HG03175 (cell line): ENCODE measurements around the gene EBI3.
"Not testable (repeated sequence)": the region's sequence is repeated elsewhere in the genome, so short reads cannot be mapped to it uniquely, and the experiment has no call there.

Experiments
- ATAC-seq: cut with Tn5 transposase; IDR thresholded peaks from one replicate; pipeline ENCODE4 v1.9.1; 2021; ENCODE audit warnings: mild to moderate bottlenecking, moderate library complexity; ENCODE audit not compliant: unreplicated experiment

EBI3 gene

DNA sequence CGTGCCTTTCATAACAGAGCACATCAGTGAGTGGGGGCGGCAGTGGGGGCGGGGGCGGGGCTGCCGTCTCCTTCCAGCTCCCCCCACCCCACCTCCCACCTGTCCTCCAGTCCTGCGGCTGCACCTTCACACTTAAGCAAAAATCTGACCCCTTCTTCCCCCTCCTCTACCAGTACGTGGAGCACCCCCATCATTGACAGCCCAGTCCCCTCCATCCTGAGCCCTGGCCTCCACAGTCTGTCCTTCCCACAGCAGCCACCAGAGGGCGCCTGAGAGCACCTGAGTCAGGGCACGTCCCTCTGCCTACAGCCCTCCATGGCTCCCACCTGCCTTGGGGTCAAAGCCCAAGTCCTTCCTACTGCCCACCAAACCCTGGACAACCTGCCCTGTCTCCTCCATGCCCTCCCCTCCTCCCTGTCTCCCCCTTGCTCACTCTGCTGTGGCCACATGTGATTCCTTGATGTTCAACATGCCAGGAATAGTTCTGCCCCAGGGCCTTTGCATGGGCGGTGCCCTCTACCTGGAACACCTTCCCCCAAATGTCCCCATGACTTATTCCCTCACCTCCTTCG is 4.0 kb downstream of the EBI3 start:
- no peak for ATAC-seq

DNA sequence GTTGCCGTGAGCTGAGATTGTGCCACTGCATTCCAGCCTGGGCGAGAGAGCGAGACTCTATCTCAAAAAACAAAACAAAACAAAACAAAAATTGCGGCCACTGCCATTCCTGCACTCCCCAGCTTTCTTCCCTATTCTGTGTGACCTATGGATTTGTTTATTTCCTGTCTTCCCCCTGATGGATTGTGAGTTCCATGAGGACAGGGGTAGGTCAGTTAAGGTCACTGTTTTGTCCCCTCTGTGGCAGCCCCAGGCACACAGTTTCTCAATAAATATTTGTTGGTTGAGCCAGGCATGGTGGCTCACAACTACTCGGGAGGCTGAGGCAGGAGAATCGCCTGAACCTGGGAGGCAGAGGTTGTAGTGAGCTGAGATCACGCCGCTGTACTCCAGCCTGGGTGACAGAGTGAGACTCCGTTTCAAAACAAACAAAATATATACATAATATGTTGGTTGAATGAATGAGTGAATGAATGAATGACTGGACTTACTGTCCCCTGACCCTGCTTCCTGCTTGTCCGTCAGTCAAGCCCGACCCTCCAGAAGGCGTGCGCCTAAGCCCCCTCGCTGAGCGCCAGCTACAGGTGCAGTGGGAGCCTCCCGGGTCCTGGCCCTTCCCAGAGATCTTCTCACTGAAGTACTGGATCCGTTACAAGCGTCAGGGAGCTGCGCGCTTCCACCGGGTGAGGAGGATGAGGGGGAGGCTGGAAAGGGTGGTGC is 5.0 kb downstream of the EBI3 start:
- ATAC-seq = no peak

DNA sequence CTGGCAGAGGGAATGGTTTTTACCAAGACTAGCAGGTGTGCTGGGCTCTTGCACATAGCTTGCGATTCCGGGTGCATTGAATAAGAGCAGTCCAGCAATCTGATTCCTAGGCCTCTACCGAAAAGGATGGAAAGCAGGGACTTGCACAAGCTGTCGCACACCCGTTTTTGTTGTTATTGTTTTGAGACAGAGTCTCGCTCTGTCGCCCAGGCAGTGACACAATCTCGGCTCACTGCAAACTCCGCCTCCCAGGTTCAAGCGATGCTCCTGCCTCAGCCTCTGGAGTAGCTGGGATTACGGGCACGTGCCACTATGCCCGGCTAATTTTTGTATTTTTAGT is 5.5 kb downstream of the EBI3 start:
- no peak for ATAC-seq

DNA sequence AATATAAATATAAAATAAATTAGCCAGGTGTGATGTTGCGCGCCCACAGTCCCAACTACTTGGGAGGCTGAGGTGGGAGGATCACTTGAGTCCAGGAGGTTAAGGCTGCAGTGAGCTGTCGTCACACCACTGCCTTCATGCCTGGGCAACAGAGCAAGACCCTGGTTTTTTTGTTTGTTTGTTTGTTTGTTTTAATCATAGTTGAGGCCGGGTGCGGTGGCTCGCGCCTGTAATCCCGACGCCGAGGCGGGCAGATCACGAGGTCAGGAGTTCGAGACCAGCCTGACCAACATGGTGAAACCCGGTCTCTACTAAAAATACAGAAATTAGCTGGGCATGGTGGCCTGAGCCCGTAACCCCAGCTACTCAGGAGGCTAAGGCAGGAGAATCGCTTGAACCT is 8.2 kb downstream of the EBI3 start:
- ATAC-seq = not testable (repeated sequence)

DNA sequence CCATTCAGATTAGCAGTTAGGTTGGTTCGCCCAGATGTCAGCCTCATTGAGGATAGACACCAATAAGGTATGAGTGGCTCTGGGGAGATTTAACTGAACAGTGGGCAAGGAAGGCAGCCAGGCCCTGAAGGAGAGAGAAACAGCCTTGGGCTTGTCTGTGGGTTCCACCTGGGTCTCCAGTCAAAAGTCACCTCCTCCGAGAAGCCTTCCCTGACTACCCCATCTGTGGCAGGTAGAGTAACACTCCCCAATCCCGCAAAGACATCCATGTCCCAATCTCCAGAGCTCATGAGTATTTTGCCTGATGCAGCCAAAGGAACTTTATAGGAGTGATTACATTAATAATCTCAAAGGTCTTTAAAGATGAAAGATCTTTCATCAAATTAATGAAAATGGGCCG is 9.5 kb downstream of the EBI3 start:
- no peak for ATAC-seq

DNA sequence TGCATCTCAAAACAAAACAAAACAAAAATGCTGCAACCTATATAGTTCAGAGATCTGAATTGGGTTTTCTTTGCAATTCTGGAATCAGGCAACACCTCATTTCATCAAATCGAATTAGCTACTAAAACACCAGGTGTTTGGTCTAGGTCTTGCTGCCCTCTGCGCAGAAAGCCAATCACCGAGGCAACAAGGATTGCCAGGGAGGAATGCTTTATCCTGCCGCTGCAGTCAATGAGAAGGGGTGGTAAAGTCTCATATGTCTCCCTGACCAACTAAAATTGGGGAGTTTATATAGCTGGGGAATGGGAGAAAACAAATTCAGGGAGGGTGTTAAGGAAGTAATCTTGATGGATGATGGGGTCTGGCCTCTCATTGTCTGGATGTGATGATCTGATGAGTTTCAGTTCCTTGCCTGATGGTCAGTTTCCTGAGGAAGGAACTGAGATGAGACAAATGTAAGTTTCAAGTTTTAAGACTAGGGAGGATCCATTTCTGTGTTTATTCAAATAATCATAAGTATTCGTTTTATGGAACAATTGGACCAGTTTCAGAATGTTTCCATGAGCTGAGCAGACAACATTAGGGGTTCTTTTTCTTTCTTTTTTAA is 12.6 kb downstream of the EBI3 start:
- no peak for ATAC-seq

DNA sequence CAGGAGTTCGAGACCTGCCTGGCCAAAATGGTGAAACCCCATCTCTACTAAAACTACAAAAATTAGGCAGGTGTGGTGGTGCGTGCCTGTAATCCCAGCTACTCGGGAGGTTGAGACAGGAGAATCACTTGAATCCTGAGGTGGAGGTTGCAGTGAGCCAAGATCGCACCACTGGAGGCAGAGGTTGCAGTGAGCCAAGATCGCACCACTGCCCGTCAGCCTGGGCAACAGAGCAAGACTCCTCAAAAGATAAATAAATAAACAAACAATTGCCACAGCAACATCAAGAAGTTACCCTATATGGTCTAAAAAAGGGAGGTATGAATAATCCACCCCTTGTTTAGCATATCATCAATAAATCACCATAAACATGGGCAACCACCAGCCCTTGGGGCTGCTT is 16.6 kb downstream of the EBI3 start:
- ATAC-seq = not testable (repeated sequence)

DNA sequence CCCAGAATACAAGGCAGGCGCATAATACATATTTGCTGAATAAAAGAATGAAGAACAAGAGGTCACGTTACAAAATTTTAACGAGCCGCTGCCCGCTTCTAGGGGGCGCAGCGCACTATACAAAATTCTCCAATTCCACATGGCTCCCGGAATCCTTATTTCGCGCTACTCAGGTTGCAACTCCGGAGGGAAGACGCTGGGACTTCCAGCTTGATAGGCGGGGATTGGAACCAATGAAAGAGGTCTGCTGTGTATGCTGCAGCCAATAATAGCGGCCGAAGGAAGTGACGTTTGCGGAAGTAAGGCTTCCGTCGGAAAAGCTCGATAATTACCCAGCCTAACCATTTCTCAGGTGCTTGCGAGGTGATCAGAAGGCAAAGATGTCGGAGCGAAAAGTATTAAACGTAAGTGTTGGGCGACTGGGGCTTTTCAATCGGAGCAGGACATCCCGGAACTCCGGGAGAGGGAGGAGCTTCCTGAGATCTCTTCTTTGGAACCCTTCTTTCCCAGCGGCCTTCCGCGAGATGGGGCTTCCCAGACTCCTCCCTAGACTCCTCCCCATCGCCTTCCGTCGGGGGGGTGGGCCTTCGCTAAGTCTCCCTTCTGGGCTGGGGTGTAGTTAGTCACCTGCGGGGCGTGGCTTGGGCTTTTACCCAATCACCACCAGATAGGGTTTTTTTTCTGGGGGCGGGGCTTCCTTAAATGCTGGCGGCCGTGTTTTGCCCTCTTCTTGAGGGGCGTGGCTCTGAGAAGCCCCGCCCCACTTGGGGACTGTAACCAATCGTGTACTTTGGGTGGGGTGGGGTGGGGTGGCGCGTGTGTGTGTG is 17.7 kb downstream of the EBI3 start, which contains the start of gene YJU2:
Gene YJU2, plus strand, starts transcription at position 314 of the 827 bp plus-strand sequence. Its CDS starts 67 bp downstream, at position 381.
- peak; percentile 88 for ATAC-seq

DNA sequence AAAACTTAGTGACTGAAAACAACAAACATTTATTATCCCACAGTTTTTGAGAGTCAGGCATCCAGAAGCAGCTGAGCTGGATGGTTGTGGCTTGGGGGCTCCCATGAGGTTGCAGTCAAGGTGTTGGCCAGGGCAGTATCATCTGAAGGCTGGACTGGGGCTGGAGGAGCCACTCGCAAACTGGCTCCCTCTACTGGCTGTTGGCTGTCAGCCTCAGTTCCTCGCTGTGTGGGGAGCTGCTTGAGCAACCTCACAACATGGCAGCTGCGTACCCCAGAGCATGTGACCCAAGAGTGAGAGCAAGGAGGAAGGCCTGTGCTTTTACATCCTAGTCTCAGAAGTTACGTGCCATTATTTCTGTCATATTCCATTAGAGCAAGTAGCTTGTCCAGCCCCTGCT is 27.2 kb downstream of the EBI3 start:
- ATAC-seq = no peak

DNA sequence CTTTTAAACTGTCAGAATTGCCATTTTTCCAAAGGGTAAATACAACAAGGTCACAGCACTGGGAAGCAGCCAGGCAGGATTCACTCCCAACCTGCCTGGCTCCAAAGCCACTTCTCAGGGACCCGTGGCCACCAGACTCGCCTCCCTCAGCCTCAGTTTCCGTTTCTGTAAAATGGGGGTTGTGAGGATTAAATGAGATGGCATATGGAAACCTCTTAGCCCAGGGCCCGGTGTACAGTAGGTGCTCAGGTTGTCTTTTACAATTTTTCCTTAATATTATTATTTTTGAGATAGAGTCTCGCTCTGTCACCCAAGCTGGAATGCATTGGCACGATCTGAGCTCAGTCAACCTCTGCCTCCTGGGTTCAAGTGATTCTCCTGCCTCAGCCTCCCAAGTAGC is 27.7 kb downstream of the EBI3 start:
- ATAC-seq = no peak

DNA sequence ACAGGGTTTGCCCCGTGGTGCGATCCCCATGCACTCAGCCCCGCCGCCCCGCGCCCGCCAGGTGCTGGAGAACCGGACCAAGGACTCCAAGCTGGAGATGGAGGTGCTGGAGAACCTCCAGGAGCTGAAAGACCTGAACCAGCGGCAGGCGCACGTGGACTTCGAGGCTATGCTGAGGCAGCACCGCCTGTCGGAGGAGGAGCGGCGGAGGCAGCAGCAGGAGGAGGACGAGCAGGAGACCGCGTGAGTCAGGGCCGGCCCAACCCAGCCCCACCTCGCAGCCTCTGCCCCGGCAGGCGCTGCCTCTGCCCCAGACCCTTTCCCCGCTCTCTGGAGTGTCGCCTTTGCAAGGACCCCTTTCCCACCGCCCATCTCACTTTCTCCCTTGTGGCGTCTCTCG is 28.9 kb downstream of the EBI3 start:
- ATAC-seq = no peak

DNA sequence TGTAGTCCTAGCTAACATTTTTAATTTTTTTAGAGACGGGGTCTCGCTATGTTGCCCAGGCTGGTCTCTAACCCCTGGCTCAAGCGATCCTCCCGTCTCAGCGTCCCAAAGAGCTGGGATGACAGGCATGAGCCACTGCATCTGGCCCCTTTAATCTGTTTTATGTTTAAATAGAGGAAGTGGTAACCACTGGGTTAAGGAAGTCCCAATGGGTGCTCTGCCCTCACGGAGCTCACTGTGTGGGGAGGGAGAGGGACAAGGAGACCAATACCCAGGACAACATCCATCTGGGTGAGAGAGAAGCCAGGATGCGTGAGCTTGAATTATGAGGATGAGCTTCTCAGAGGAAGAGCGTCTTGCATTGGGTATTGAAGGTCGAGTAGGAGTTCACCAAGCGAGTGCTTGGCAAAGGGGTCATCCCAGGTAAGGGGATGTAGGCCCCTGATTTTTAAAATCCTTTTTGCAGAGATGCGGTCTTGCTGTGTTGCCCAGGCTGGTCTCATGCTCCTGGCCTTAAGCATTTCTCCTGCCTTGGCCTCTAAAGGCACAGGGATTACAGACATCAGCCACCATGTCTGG is 31.4 kb downstream of the EBI3 start:
- no peak for ATAC-seq

DNA sequence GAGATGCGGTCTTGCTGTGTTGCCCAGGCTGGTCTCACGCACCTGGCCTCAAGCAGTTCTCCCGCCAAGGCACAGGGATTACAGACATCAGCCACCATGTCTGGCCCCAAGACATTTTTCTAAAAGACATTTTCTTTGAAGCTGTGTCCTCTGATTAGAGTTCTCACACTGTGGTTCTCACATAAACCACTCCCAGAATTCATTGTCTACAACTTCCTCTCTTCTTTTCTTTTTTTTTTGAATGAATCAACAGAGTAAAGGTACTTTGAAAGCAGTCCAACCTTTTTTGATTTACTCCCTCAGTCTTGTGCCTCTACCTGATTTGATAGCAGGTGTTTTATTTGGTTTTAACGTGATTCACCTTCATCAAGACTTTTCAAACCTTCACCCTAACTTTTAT is 35.5 kb downstream of the EBI3 start:
- ATAC-seq = no peak

DNA sequence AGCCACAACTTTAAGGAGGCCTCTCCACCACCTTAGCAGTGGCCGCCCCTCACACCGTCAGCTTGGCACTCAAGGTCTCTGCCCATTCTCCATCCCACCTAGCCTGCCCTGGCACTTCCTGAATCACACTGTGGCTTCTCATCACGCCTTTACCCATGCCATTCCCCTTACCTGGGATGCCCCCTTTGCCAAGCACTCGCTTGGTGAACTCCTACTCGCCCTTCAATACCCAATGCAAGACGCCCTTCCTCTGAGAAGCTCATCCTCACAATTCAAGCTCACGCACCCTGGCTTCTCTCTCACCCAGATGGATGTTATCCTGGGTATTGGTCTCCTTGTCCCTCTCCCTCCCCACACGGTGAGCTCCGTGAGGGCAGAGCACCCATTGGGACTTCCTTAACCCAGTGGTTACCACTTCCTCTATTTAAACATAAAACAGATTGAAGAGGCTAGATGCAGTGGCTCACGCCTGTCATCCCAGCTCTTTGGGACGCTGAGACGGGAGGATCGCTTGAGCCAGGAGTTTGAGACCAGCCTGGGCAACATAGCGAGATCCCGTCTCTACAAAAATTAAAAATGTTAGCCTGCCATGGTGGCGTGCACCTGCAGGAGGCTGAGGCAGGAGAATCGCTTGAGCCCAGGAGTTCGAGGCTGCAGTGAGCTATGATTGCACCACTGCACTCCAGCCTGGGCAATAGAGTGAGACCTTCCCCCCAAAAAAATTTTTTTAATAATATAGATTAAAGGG is 37.1 kb downstream of the EBI3 start:
- ATAC-seq = no peak

DNA sequence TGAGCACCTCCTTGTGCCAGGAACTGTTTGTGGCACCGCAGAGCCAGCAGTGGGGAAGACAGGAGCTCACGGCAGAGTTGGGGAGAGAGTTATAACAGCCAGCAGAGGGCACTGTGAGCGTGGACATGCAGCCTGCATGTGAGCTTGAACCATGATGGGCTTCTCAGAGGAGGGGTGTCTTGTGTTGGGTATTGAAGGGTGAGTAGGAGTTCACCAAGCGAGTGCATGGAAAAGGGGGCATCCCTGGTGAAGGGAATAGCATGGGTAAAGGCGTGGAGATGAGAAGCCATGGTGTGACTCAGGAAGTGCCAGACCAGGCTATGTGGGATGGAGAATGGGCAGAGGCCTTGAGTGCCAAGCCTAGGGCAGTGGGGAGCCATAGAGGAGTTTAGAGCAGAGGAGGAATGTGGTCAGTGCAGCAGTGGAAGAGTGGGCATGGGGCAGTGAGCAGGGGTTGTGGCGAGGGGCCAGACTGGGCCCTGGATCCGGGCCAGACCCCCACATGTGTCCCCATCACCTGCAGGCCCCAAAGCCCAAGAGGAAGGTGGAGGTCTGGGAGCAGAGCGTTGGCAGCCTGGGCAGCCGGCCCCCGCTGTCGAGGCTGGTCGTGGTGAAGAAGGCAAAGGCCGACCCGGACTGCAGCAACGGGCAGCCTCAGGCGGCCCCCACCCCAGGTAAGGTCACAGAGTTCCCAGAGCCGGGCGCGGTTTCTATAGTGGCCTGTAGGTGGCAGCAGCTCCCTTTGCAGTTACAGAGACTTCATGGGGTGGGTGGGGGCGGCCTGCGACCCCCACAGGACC is 38.0 kb downstream of the EBI3 start:
- ATAC-seq = no peak

DNA sequence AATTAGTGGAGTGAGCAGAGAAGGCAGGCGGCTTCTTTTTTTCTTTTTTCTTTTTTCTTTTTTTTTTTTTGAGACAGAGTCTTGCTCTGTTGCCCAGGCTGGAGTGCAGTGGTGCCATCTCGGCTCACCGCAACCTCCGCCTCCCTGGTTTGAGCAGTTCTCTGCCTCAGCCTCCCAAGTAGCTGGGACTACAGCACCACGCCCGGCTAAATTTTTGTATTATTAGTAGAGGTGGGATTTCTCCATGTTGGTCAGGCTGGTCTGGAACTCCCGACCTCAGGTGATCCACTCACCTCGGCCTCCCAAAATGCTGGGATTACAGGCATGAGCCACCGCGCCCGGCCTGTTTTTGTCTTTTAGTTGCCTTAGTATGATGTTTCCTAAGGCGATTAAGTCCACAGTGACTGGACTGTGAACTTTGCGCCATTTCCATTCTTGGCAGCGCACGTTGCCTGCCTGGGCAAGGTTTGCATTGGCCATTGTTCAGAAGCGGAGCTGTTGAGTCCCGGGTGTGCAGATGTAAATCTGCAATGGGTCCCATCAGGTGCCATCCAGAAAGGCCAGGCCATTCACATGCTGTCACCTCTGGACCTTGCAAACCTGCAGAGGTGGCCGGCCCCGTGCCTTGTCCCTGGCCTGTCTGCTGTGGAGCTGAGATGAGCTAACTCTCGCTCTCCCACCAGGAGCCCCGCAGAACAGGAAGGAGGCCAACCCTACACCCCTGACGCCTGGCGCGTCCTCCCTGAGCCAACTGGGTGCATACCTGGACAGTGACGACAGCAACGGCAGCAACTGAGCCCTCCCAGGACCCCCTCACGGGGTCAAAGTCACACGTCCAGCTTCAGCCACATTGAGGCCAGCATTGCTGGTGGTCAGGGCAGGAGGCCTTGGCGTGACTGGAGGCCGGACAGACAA is 38.8 kb downstream of the EBI3 start:
- no peak for ATAC-seq

DNA sequence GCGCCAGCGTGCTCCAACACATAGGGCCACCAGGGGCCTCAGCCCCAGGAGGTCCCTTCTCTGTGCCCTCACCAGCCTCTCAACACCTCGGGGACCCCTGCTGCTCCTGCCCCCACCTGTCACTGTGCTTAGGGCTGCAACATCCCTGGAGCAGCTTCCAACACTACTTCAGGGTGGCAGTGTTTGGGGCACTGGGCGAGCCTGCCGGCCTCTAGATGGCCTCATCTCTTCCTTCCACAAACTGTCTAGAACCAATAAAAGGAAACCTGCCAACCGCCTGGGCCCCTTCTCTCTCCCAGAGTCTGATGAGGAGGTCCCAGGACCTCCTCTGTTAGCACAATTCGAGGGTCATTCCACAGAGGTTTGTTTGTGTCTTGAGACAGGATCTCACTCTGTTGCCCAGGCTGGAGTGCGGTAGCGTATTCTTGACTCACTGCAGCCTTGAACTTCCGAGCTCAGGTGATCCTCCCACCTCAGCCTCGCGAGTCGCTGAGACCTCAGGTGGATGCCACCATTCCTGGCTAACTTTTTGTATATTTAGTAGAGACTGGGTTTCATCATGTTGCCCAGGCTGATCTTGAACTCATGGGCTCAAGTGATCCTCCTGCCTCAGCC is 39.6 kb downstream of the EBI3 start:
- ATAC-seq = no peak

DNA sequence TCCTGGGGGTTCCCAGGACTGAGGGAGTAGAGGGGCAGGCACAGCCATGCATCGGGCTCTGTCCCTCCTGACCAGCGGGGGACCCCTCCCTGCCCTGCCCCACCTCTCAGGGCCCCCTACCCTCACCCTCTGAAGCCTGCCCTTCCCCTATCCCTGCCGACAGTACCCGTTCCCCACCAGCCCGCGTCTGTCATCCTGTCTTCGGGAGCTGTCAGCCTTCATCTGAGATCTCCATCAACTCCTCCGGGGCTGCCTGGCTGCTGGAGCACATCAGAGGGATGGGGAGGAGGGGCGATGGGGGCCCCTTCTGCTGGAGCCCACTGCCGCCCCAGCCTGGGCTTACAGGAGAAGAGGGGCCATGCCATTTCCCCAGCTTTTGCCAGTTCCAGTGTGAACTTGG is 43.6 kb downstream of the EBI3 start:
- no peak for ATAC-seq
